Fibroblast of gingiva (primary cell): ENCODE results near the gene MYBPC1.
A peak's percentile ranks its signal among the peaks of the same experiment; 100 is the strongest.
"Not testable (repeated sequence)": the region's sequence is repeated elsewhere in the genome, so short reads cannot be mapped to it uniquely, and the experiment has no call there.

ENCODE experiments used
- DNase-seq: peaks from one replicate; pipeline ENCODE4 v3.0.0-alpha.2; 2011; ENCODE audit warnings: low read depth

Gene MYBPC1, protein sequence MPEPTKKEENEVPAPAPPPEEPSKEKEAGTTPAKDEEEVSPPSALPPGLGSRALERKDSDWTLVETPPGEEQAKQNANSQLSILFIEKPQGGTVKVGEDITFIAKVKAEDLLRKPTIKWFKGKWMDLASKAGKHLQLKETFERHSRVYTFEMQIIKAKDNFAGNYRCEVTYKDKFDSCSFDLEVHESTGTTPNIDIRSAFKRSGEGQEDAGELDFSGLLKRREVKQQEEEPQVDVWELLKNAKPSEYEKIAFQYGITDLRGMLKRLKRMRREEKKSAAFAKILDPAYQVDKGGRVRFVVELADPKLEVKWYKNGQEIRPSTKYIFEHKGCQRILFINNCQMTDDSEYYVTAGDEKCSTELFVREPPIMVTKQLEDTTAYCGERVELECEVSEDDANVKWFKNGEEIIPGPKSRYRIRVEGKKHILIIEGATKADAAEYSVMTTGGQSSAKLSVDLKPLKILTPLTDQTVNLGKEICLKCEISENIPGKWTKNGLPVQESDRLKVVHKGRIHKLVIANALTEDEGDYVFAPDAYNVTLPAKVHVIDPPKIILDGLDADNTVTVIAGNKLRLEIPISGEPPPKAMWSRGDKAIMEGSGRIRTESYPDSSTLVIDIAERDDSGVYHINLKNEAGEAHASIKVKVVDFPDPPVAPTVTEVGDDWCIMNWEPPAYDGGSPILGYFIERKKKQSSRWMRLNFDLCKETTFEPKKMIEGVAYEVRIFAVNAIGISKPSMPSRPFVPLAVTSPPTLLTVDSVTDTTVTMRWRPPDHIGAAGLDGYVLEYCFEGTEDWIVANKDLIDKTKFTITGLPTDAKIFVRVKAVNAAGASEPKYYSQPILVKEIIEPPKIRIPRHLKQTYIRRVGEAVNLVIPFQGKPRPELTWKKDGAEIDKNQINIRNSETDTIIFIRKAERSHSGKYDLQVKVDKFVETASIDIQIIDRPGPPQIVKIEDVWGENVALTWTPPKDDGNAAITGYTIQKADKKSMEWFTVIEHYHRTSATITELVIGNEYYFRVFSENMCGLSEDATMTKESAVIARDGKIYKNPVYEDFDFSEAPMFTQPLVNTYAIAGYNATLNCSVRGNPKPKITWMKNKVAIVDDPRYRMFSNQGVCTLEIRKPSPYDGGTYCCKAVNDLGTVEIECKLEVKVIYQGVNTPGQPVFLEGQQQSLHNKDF

GRCh38 chr12:101594700-101595099, at the start of gene MYBPC1:
Gene MYBPC1, plus strand, starts transcription at chr12:101594971. Its CDS starts 100 bp downstream, at chr12:101595071.
- no peak for DNase-seq

DNA sequence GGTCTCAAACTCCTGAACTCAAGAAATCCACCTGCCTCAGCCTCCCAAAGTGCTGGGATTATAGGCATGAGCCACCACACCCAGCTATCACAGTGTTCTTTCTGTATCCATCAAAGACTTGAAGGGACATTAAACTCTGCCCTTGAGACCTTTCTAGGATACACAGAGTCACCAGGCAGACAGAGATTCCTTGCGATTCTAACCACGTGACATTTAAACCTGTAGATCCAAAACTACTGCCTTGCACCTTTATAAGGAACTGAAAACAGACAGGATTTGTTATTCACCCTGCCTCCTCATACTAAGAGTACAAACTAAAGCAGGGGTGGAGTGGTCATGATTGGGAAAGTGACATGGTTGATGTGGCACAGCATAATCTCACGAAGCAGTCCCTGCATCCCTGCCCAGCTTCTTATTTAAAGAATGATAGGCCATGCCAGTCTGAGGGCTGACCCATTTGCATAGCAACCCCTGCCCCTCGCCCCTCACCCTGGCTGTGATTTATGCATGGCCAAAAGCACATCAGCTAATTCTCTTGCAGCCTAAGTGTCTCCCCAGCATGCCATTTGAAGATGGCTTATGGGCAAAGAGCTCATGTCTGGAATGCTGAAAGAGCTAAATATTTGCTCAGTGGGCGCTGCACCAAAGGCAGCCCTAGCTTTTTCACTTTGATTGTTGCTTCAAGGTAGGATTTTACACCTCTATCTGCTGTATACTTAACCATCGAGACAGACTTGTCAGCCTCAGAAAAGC, 43.2 kb upstream of the MYBPC1 start:
- no peak for DNase-seq

DNA sequence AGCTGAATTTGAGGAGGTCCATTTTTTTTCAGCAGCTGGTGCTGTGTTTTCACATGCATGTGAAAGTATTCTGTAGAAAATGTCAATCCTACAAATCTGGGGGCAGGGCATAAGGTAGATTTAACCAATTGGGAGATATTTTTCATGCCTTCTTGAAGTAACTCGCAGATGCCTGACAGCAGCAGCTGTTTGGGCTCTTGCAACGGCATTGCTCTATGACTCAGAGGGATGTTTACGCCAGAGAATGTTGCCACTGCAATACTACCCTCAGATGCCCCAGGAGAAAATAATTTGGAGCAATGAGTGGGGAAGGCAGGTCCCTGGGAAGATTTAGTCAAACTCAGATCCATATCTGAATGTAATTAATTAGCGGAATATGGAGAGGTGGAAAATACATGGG, 42.5 kb upstream of the MYBPC1 start:
- DNase-seq = peak; percentile 63

GRCh38 chr12:101557094-101557493, 37.7 kb upstream of the MYBPC1 start:
- no peak for DNase-seq

GRCh38 chr12:101558726-101559125, 36.0 kb upstream of the MYBPC1 start:
- DNase-seq = not testable (repeated sequence)

GRCh38 chr12:101563212-101563611, 31.6 kb upstream of the MYBPC1 start:
- DNase-seq = no peak

- DNase-seq = no peak
Measured at GRCh38 chr12:101564912-101565311, 29.9 kb upstream of the MYBPC1 start.

DNA sequence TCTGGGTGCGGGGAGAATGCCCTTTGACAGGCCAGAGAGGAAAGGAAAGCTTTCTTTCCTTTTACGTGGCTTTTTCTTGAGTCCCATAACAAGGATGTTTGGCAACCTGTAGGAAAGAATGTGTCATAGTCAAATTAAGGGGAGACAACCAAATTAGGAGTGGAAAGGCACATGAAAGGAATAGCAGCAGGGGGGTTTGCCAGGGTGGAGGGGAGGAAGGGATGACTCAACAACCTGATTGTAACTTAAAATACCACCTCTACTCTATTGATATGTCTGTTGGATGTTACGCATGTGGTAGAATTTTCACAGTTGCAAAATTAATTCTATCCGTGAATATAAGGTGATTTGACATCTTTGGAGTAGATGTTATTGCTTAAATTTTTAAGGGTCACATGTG, 28.5 kb upstream of the MYBPC1 start:
- DNase-seq = no peak

- DNase-seq = no peak
Measured at GRCh38 chr12:101567918-101568317, 26.9 kb upstream of the MYBPC1 start.

DNA sequence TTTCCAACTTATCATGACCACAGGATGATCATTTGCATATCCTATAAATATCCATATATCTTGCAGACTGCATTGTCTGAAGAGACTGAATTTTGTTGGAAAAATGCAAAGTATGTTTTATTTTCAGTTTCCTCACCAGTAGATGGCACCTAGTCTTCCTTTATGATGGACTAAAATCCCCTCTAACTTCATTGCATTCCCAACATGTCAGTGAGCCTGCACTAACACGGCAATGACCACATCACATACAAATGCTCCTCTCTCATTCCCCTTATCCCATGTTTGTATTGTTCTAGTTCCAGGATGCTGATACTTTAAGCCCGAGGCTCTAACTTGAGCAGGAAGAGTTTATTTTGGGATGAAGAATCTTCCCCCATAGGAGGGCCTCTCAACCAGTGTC, 24.7 kb upstream of the MYBPC1 start:
- DNase-seq = peak; percentile 35

DNA sequence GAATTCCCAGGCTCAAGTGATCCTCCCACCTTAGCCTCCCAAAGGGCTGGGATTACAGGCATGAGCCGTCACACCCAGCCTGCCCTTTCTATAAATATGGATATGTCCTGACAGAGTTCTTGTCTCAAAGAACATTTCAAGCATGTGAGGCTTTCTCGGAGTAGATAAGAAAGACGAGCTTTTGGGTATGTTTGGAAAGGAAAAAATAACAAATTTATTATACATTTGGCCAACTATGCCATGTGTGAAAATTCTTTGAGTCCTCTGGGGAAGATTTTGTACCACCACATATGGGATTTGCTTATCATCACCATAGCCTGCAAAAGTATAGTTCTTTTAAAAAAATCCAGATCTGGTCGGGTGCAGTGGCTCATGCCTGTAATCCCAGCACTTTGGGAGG, 23.7 kb upstream of the MYBPC1 start:
- no peak for DNase-seq

GRCh38 chr12:101573743-101574142, 21.0 kb upstream of the MYBPC1 start:
- no peak for DNase-seq

DNA sequence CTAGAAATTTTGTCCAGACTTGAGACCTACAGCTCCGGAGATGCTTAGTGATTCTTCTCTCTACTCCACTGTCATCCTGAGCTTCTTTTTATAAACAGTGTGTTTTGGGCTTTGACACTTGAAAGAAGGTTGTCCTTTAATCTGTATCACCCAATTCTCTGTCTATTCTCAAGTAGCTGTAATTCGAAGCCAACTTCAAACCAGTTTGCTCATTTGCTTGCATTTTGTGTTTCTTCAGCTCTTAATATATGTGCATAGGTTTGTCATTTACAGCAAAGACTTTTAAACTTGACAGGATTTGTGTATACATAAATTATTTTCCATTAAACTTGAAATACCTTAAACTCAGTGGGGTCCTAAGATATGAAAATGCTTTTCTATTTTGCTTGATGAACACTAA, 16.4 kb upstream of the MYBPC1 start:
- DNase-seq = no peak

DNA sequence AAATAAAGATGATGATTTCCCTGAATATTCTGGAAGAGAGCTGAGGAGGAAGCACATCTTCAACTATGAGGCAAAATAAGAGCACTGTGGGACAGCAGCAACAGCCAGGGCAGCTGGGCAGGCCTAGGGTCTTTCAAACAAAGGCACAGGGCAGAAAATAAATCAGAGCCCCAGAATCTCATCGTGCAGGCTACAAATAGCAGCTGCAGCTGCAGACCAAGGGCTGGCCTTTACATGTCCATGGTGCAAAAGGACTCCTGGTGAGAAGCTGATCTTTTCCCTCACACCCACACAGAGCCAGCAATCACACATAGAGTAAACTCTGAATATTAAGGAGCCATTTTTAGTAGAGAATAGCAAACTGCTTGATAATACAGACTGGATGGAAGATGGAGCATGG, 13.6 kb upstream of the MYBPC1 start:
- no peak for DNase-seq

- no peak for DNase-seq
Measured at GRCh38 chr12:101582937-101583336, 11.8 kb upstream of the MYBPC1 start.

DNA sequence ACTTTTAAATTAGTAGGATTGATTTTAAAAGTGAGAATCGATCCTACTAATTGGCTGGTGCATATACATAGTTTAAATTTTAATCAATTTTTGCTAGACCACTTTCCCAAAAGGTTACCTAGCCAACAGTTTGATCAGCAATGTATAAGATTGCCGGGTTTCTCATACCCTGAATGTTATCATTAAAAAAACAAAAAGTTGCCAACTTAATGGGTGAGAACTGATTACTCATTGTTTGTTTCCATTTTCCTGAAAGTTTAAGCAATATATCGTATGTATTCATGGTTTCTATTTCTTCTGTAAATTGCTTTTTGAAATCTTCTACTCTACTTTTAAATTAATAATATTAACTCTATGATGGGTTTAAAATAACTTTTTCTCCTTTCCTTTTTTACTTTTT, 4.4 kb upstream of the MYBPC1 start:
- DNase-seq = no peak

GRCh38 chr12:101591781-101592180, 3.0 kb upstream of the MYBPC1 start:
- DNase-seq = no peak

- no peak for DNase-seq
Measured at GRCh38 chr12:101592448-101592847, 2.3 kb upstream of the MYBPC1 start.

DNA sequence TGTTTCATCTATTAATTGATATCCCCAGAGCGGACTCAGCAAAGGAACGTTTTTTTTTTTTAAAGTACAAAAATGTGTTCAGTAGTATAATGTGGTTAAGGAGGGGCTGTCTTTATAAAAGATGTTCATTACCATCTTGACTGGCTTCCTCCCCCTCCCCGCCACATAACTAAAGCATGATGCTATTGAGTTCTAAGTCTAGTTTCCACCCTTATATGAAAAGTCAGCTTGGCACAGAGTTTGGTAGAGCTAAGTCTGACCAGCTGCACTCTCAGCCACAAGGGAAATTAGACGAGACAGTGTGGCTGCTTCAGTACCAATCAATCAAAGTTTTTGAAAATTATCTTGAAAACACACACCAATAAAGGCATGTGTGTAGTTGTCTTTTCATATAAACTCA, 1.9 kb upstream of the MYBPC1 start:
- DNase-seq = no peak

DNA sequence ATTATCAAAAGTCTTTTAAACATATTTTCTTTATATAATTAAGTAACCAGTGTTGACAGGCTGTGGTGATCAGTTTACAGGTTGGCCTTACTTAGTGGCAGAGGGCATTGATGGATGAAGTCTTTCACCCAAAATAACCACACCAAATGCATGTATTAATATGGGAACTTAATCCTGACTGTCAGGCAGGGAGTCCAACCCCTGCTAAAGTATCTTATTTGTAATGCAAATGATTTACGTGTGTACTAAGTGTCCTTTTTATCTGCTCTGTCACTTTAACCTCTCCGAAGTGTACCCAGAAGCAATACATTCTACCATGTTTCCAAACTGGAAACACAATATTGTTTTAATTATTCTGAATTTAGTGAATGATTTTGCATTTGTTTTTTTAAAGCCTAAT, 1.4 kb downstream of the MYBPC1 start:
- no peak for DNase-seq

DNA sequence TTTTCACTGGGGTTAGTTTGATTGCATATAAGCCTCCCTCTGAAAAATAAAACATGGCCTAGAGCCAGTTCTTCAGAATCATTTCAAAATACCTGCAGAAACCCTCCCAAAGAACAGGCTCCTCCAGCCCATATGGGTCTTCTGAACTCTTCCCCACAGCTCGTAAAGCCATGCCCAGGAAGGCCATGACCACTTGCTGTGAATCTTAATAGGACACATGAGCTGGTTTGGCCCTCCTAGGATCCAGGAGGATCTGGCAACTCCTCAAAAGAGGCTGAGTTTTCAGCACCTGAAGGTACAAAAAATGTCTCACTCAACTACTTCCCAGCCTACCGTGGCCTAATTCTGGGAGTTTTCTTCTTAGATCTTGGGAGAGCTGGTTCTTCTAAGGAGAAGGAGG, 2.4 kb downstream of the MYBPC1 start:
- no peak for DNase-seq

DNA sequence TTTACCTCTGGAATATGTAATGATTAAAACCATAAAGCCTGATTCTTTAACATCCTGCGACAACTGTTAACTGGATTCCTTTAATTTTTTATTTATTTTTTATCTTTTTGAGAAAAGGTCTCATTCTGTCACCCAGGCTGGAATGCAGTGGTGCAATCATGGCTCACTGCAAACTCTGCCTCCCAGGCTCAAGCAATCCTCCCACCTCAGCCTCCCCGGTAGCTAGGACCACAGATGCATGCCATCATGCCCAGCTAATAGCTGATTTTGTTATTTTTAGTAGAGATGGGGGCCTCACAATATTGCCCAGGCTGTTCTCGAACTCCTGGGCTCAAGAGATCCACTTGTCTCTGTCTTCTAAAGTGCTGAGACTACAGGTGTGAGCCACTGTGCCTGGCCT, 3.7 kb downstream of the MYBPC1 start:
- DNase-seq = no peak
